ENCODE data around the gene ELF2. TPM values are rescaled to one million over a fixed set of nuclear protein-coding genes. Genes with fewer than 3 reads are reported as not detected.

ELF2 gene
- total and polyA plus RNA-seq, 2 of the 8 experiments (the other 6 are each of a cell fraction or from before 2014, with no cell fraction given), result 21.1 to 44.3 TPM

DNA sequence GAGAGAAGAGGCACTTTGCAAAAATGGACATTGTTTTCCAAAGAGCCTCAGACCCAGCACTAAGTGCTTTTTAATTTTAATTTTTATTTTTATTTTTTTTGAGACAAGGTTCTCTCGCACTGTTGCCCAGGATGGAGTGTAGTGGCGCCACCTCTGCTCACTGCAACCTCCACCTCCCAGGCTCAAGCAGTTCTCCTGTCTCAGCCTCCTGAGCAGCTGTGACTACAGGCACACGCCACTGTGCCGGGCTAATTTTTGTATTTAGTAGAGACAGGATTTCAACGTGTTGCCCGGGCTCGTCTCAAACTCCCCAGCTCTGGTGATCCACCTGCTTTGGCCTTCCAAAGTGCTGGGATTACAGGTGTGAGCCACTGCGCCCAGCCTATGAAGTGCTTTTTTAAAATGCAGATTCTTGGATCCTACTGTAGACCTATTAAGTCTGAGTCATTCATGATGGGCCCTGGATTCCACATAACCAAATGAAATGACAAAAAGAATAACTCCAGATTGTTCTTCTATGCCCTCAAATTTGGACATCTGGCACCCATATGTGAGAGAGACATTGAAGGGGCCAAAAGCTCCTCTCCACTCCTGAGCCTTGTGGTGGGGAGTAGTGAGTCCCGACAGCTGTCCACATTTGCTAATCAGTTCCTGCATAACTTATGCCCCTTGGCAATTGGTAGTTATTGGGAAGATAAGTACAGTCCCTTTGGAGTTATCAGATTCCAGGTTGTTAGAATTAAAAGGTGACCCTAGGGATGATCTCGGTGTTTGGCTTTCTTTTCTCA lies 157.9 kb downstream of the ELF2 start:
- H2AFZ ChIP-seq (ENCODE audit: low read length), result no peak overlapping the region

More for the DNA sequence above, 157.9 kb downstream of the ELF2 start:
- Histone ChIP-seq H3K14ac (ENCODE audit: insufficient read length) (no peak overlapping the region), H2BK5ac (ENCODE audit: low read depth, low read length) (peak overlapping the region; percentile 42; the same call in 1 of the 2 replicates), H3K27ac (ENCODE audit: low read depth, low read length) (no peak overlapping the region), H3K56ac (replicated peaks; ENCODE audit: insufficient read length, low read depth, low read length) (no peak overlapping the region), H3K4me3 (ENCODE audit: extremely low read depth in 1 of 4, insufficient read depth in 2 of 4, low read depth in 3 of 4, low read length in 4 of 4) (peak overlapping the region in 1 of 4 experiments; percentile 40; a peak in 2 of 8 replicates), H2BK20ac (ENCODE audit: low read length) (no peak overlapping the region), H3K9ac (replicated peaks in 1 of 4; ENCODE audit: extremely low read depth in 1 of 4, low read depth in 3 of 4, low read length in 3 of 4) (no peak overlapping the region), H3K36me3 (ENCODE audit: control insufficient read depth in 2 of 4, insufficient read depth in 4 of 4, low read length in 3 of 4) (no peaks in the 10 kb centered on the region; a peak in 2 of 8 replicates), H2BK120ac (replicated peaks; ENCODE audit: low read depth, low read length) (no peak overlapping the region), H3K4ac (replicated peaks; ENCODE audit: insufficient read length, low read depth, low read length) (no peak overlapping the region), H3K79me2 (ENCODE audit: control insufficient read depth in 1 of 2, insufficient read depth in 2 of 2, low read length in 2 of 2) (peaks cover 23 to 74% of the 10 kb centered on the region in 2 experiments), H4K91ac (replicated peaks; ENCODE audit: insufficient read length, low read length) (no peak overlapping the region), H3K79me1 (ENCODE audit: low read depth, low read length) (peaks cover 3% of the 10 kb centered on the region; the same call in 1 of the 2 replicates), H3K27me3 (replicated peaks in 1 of 4; ENCODE audit: control insufficient read depth in 3 of 4, extremely low read depth in 1 of 4, insufficient read depth in 3 of 4, low read length in 3 of 4) (no peaks in the 10 kb centered on the region), H3K9me3 (ENCODE audit: insufficient read depth in 2 of 2, low read depth in 1 of 2, low read length in 1 of 2) (no peaks in the 10 kb centered on the region), H2AK5ac (ENCODE audit: low read depth, low read length) (no peak overlapping the region; the same call in 1 of the 2 replicates), H4K20me1 (replicated peaks in 1 of 2; ENCODE audit: control insufficient read depth in 1 of 2, insufficient read depth in 2 of 2, low read length in 2 of 2) (peaks cover 2 to 17% of the 10 kb centered on the region in 2 experiments), H4K8ac (ENCODE audit: extremely low read depth, insufficient read depth, low read length) (peak overlapping the region; percentile 31; the same call in 1 of the 2 replicates), H3K18ac (ENCODE audit: extremely low read depth, low read length) (no peak overlapping the region; the same call in 1 of the 2 replicates), H4K5ac (ENCODE audit: insufficient read length, low read depth, low read length) (peak overlapping the region; percentile 13), H3K23ac (ENCODE audit: insufficient read length) (no peak overlapping the region), H3K4me2 (ENCODE audit: insufficient read depth in 1 of 2, low read depth in 2 of 2, low read length in 2 of 2) (peak overlapping the region; percentile 50 to 94; a peak in 3 of 4 replicates), H3K4me1 (replicated peaks in 1 of 4; ENCODE audit: control insufficient read depth in 3 of 4, insufficient read depth in 4 of 4, low read length in 3 of 4) (peaks cover 17 to 27% (median 24%) of the 10 kb centered on the region in 4 experiments), H2BK12ac (ENCODE audit: low read depth, low read length) (0 out of 2 replicates have a peak overlapping the region, but pooled peaks have one; percentile 27), H3K23me2 (ENCODE audit: low read depth, low read length) (peaks cover 4% of the 10 kb centered on the region; the same call in 1 of the 2 replicates), H2BK15ac (ENCODE audit: low read length) (0 out of 2 replicates have a peak overlapping the region, but pooled peaks have one; percentile 72)
- TF ChIP-seq EZH2 (IDR thresholded peaks at IDR 0.05; ENCODE audit: low read depth, low read length, severe bottlenecking) (no peak), HDAC6 (IDR thresholded peaks at IDR 0.05; ENCODE audit: low read depth, low read length) (no peak)
- TF ChIP-seq, protein P1, sequence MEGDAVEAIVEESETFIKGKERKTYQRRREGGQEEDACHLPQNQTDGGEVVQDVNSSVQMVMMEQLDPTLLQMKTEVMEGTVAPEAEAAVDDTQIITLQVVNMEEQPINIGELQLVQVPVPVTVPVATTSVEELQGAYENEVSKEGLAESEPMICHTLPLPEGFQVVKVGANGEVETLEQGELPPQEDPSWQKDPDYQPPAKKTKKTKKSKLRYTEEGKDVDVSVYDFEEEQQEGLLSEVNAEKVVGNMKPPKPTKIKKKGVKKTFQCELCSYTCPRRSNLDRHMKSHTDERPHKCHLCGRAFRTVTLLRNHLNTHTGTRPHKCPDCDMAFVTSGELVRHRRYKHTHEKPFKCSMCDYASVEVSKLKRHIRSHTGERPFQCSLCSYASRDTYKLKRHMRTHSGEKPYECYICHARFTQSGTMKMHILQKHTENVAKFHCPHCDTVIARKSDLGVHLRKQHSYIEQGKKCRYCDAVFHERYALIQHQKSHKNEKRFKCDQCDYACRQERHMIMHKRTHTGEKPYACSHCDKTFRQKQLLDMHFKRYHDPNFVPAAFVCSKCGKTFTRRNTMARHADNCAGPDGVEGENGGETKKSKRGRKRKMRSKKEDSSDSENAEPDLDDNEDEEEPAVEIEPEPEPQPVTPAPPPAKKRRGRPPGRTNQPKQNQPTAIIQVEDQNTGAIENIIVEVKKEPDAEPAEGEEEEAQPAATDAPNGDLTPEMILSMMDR (IDR thresholded peaks at IDR 0.05; ENCODE audit: control extremely low read depth in 1 of 3, insufficient read depth in 1 of 3, low read depth in 1 of 3, low read length in 3 of 3), result peak in 1 of 3 experiments; percentile 25; a peak in 1 of 4 replicates
- no peak for DNase-seq (ENCODE audit: low read depth in 1 of 2, low spot score in 2 of 2)
- 69% methylated on average over 10 of the region's 10 CpGs; no CpG with 5 or more reads in 1 of the 2 experiments for WGBS, 2 experiments (ENCODE audit: extremely low coverage in 1 of 2, insufficient coverage in 1 of 2, insufficient read length in 1 of 2, insufficient replicate concordance in 2 of 2, low coverage in 1 of 2, low lambda C conversion rate in 2 of 2, missing lambda C conversion rate in 1 of 2)
- ChIA-PET POLR2A (ENCODE audit: partially characterized antibody) (interaction anchor here (0.9 to 5.4 kb wide), 9 partner anchors 9 to 434 kb away, joined by 3 to 39 read pairs (median 7); partner anchors contain the start of gene ELF2), CTCF (ENCODE audit: partially characterized antibody) (interaction anchor here (0.6 to 5.0 kb wide), 8 partner anchors 8 to 277 kb away, joined by 3 to 39 read pairs (median 3); no protein-coding TSS in a partner anchor)
- FAIRE-seq, result no peak
